DMS79 (cell line): ENCODE measurements around the gene FSTL1.

Source experiments
- DNase-seq: peaks from one replicate; lab custom pipeline; 2025; lab: John Stamatoyannopoulos, UW

Gene FSTL1

GRCh38 chr3:120450600-120451271, at the start of gene FSTL1:
TSS of gene FSTL1 (minus strand) at chr3:120450992. CDS start at chr3:120450746, 246 bp downstream.
- DNase-seq: no peak

GRCh38 chr3:120498556-120499346, 48.0 kb upstream of the FSTL1 start:
- DNase-seq: no peak

GRCh38 chr3:120497818-120498217, 47.0 kb upstream of the FSTL1 start:
- no peak for DNase-seq

- DNase-seq: no peak
Measured at GRCh38 chr3:120497336-120497735, 46.5 kb upstream of the FSTL1 start.

- DNase-seq: no peak
Measured at GRCh38 chr3:120496278-120497002, 45.6 kb upstream of the FSTL1 start.

- DNase-seq: no peak
Measured at GRCh38 chr3:120495809-120496208, 45.0 kb upstream of the FSTL1 start.

GRCh38 chr3:120492103-120492502, 41.3 kb upstream of the FSTL1 start:
- no peak for DNase-seq

- no peak for DNase-seq
Measured at GRCh38 chr3:120489421-120489820, 38.6 kb upstream of the FSTL1 start.

- DNase-seq: no peak
Measured at GRCh38 chr3:120488296-120488695, 37.5 kb upstream of the FSTL1 start.

GRCh38 chr3:120487191-120487650, 36.4 kb upstream of the FSTL1 start:
- DNase-seq: no peak

- no peak for DNase-seq
Measured at GRCh38 chr3:120481081-120481480, 30.3 kb upstream of the FSTL1 start.

- DNase-seq: no peak
Measured at GRCh38 chr3:120477781-120478180, 27.0 kb upstream of the FSTL1 start.

- no peak for DNase-seq
Measured at GRCh38 chr3:120475722-120476377, 25.1 kb upstream of the FSTL1 start.

GRCh38 chr3:120473896-120474675, 23.3 kb upstream of the FSTL1 start:
- DNase-seq: no peak

- DNase-seq: no peak
Measured at GRCh38 chr3:120473389-120473788, 22.6 kb upstream of the FSTL1 start.

GRCh38 chr3:120472121-120472844, 21.5 kb upstream of the FSTL1 start:
- DNase-seq: no peak

GRCh38 chr3:120471643-120472042, 20.9 kb upstream of the FSTL1 start:
- no peak for DNase-seq

- DNase-seq: no peak
Measured at GRCh38 chr3:120470870-120471269, 20.1 kb upstream of the FSTL1 start.

- DNase-seq: no peak
Measured at GRCh38 chr3:120469882-120470301, 19.1 kb upstream of the FSTL1 start.

GRCh38 chr3:120469440-120469839, 18.6 kb upstream of the FSTL1 start:
- no peak for DNase-seq
